ENCODE data around the gene LRRC43. TPM values are rescaled to one million over a fixed set of nuclear protein-coding genes. Genes with fewer than 3 reads are reported as not detected.
"Not testable (repeated sequence)": the region's sequence is repeated elsewhere in the genome, so short reads cannot be mapped to it uniquely, and the experiment has no call there.

The LRRC43 gene
- total RNA-seq, 2 experiments from 2014 or later: 0.67 TPM; not detected in 1

GRCh38 chr12:122166422-122167349 is 16.2 kb upstream of the LRRC43 start:
- Mint-ChIP-seq H3K36me3 (peaks cover 2% of the 10 kb centered on the region), H3K4me3 (peak overlapping the region; percentile 38), H3K4me1 (peaks cover 41% of the 10 kb centered on the region), H3K27me3 (peaks cover 30% of the 10 kb centered on the region), H3K9me3 (ENCODE audit: low read depth) (no peaks in the 10 kb centered on the region), H3K27ac (peak overlapping the region; percentile 79)
- peak; percentile 93 for ATAC-seq
- CTCF ChIA-PET: interaction anchor here (0.7 to 2.1 kb wide), 18 partner anchors 9 to 112 kb away, joined by 3 to 15 read pairs (median 4); partner anchors contain the start of gene LRRC43
- DNase-seq: peak; percentile 91

GRCh38 chr12:122167356-122167925 is 15.5 kb upstream of the LRRC43 start:
- Mint-ChIP-seq H3K27me3 (peaks cover 31% of the 10 kb centered on the region), H3K27ac (peak overlapping the region; percentile 79), H3K36me3 (peaks cover 2% of the 10 kb centered on the region), H3K4me3 (peak overlapping the region; percentile 38), H3K4me1 (peaks cover 33% of the 10 kb centered on the region), H3K9me3 (ENCODE audit: low read depth) (no peaks in the 10 kb centered on the region)
- CTCF ChIA-PET: interaction anchor here (0.7 to 2.1 kb wide), 18 partner anchors 8 to 113 kb away, joined by 3 to 15 read pairs (median 3); partner anchors contain the start of gene LRRC43
- ATAC-seq (no peak), DNase-seq (no peak)

- H3K4me1 Mint-ChIP-seq: peaks cover 23% of the 10 kb centered on the region
- H3K27ac Mint-ChIP-seq: no peak overlapping the region
- ATAC-seq (no peak), DNase-seq (no peak)
- H3K4me3 Mint-ChIP-seq: no peak overlapping the region
- CTCF ChIA-PET: interaction anchor here (1.1 kb wide), 2 partner anchors 9 to 45 kb away, joined by 3 read pairs; no protein-coding TSS in a partner anchor
- H3K36me3 Mint-ChIP-seq: no peaks in the 10 kb centered on the region
- peaks cover 29% of the 10 kb centered on the region for H3K27me3 Mint-ChIP-seq
- no peaks in the 10 kb centered on the region for H3K9me3 Mint-ChIP-seq (ENCODE audit: low read depth)
Observed at GRCh38 chr12:122168492-122168891, 14.4 kb upstream of the LRRC43 start.

- peaks cover 12% of the 10 kb centered on the region for H3K4me1 Mint-ChIP-seq
- CTCF ChIA-PET: interaction anchor here (1.2 kb wide), 1 partner anchor 9 kb away, joined by 3 read pairs; no protein-coding TSS in a partner anchor
- H3K9me3 Mint-ChIP-seq (ENCODE audit: low read depth): no peaks in the 10 kb centered on the region
- no peaks in the 10 kb centered on the region for H3K36me3 Mint-ChIP-seq
- H3K27ac Mint-ChIP-seq: no peak overlapping the region
- H3K4me3 Mint-ChIP-seq: no peak overlapping the region
- DNase-seq: no peak
- ATAC-seq: no peak
- H3K27me3 Mint-ChIP-seq: peaks cover 29% of the 10 kb centered on the region
Observed at GRCh38 chr12:122171399-122171798, 11.5 kb upstream of the LRRC43 start.

- Mint-ChIP-seq H3K4me1 (peaks cover 2% of the 10 kb centered on the region), H3K36me3 (no peaks in the 10 kb centered on the region), H3K27me3 (peaks cover 29% of the 10 kb centered on the region), H3K9me3 (ENCODE audit: low read depth) (no peaks in the 10 kb centered on the region), H3K27ac (no peak overlapping the region), H3K4me3 (no peak overlapping the region)
- ATAC-seq: no peak
- CTCF ChIA-PET: interaction anchor here (0.6 to 1.2 kb wide), 2 partner anchors 10 to 300 kb away, joined by 3 read pairs; no protein-coding TSS in a partner anchor
- no peak for DNase-seq
Observed at GRCh38 chr12:122172262-122172939, 10.5 kb upstream of the LRRC43 start.

GRCh38 chr12:122174155-122174845 is 8.6 kb upstream of the LRRC43 start, which contains the start of gene IL31:
IL31 (minus strand) TSS chr12:122174221; CDS start chr12:122174172, 49 bp downstream.
- Mint-ChIP-seq H3K27me3 (peaks cover 24% of the 10 kb centered on the region), H3K36me3 (no peaks in the 10 kb centered on the region), H3K27ac (no peak within 1 kb of the TSS), H3K4me1 (peaks cover 1% of the 10 kb centered on the region), H3K4me3 (no peak within 1 kb of the TSS), H3K9me3 (ENCODE audit: low read depth) (no peaks in the 10 kb centered on the region)
- no peak for DNase-seq
- no peak for ATAC-seq
- CTCF ChIA-PET: no interaction called here

- H3K9me3 Mint-ChIP-seq (ENCODE audit: low read depth); H3K4me1 Mint-ChIP-seq; ATAC-seq; H3K36me3 Mint-ChIP-seq; H3K4me3 Mint-ChIP-seq; DNase-seq; H3K27ac Mint-ChIP-seq: not testable (repeated sequence)
- peaks cover 17% of the 10 kb centered on the region for H3K27me3 Mint-ChIP-seq
- CTCF ChIA-PET: interaction anchor here (1.2 kb wide), 1 partner anchor 10 kb away, joined by 4 read pairs; no protein-coding TSS in a partner anchor
Observed at GRCh38 chr12:122176473-122176872, 6.5 kb upstream of the LRRC43 start.

- no peak for DNase-seq
- H3K36me3 Mint-ChIP-seq: no peaks in the 10 kb centered on the region
- peaks cover 19% of the 10 kb centered on the region for H3K4me1 Mint-ChIP-seq
- no peak overlapping the region for H3K27ac Mint-ChIP-seq
- CTCF ChIA-PET: interaction anchor here (1.6 kb wide), 1 partner anchor 17 kb away, joined by 5 read pairs; no protein-coding TSS in a partner anchor
- no peaks in the 10 kb centered on the region for H3K9me3 Mint-ChIP-seq (ENCODE audit: low read depth)
- ATAC-seq: no peak
- H3K4me3 Mint-ChIP-seq: peak overlapping the region; percentile 39
- H3K27me3 Mint-ChIP-seq: peaks cover 30% of the 10 kb centered on the region
Observed at GRCh38 chr12:122183588-122183940, 641 bp downstream of the LRRC43 start.

GRCh38 chr12:122184517-122184916 is 1.6 kb downstream of the LRRC43 start:
- Mint-ChIP-seq H3K9me3 (ENCODE audit: low read depth) (no peaks in the 10 kb centered on the region), H3K27me3 (peaks cover 27% of the 10 kb centered on the region), H3K4me1 (peaks cover 17% of the 10 kb centered on the region), H3K36me3 (no peaks in the 10 kb centered on the region), H3K27ac (peak overlapping the region; percentile 4), H3K4me3 (no peak overlapping the region)
- ATAC-seq: peak; percentile 37
- no peak for DNase-seq
- CTCF ChIA-PET: no interaction called here

GRCh38 chr12:122185079-122185478 is 2.2 kb downstream of the LRRC43 start:
- CTCF ChIA-PET: no interaction called here
- no peak overlapping the region for H3K4me3 Mint-ChIP-seq
- no peaks in the 10 kb centered on the region for H3K36me3 Mint-ChIP-seq
- H3K27me3 Mint-ChIP-seq: peaks cover 27% of the 10 kb centered on the region
- H3K9me3 Mint-ChIP-seq (ENCODE audit: low read depth): no peaks in the 10 kb centered on the region
- ATAC-seq (no peak), DNase-seq (no peak)
- H3K27ac Mint-ChIP-seq: no peak overlapping the region
- H3K4me1 Mint-ChIP-seq: peaks cover 17% of the 10 kb centered on the region

GRCh38 chr12:122185494-122186082 is 2.7 kb downstream of the LRRC43 start:
- Mint-ChIP-seq H3K27ac (no peak overlapping the region), H3K4me1 (peaks cover 15% of the 10 kb centered on the region), H3K9me3 (ENCODE audit: low read depth) (no peaks in the 10 kb centered on the region), H3K36me3 (no peaks in the 10 kb centered on the region), H3K27me3 (peaks cover 27% of the 10 kb centered on the region), H3K4me3 (no peak overlapping the region)
- CTCF ChIA-PET: no interaction called here
- no peak for DNase-seq
- ATAC-seq: no peak

GRCh38 chr12:122187466-122187865 is 4.5 kb downstream of the LRRC43 start:
- Mint-ChIP-seq H3K27me3 (peaks cover 22% of the 10 kb centered on the region), H3K9me3 (ENCODE audit: low read depth) (no peaks in the 10 kb centered on the region), H3K36me3 (no peaks in the 10 kb centered on the region), H3K4me3 (no peak overlapping the region), H3K27ac (no peak overlapping the region), H3K4me1 (peaks cover 16% of the 10 kb centered on the region)
- no peak for ATAC-seq
- DNase-seq: no peak
- CTCF ChIA-PET: interaction anchor here (0.6 to 1.3 kb wide), 3 partner anchors 20 to 133 kb away, joined by 3 to 5 read pairs (median 3); no protein-coding TSS in a partner anchor

Data from activated CD8-positive, alpha-beta memory T cell treated with anti-CD3 and anti-CD28 coated beads, Interleukin-2, amount 10 ng/mL, durations not matched to agents 7 days and 5 days (primary cell).